SU-DHL-6 (cell line): Measurements from ENCODE around the gene RGS3.

Source experiments
- H2AFZ ChIP-seq: fragments of 200-600 bp; sonication (generic); 2 replicates; pipeline ENCODE4 v1.6.1; 2014; ENCODE audit warnings: low read depth, mild to moderate bottlenecking, moderate library complexity, mixed read lengths, antibody characterized with exemption, low read length; ENCODE audit not compliant: severe bottlenecking
- H3F3A ChIP-seq: fragments of 200-600 bp; shearing (Covaris generic); 2 replicates; pipeline ENCODE4 v1.6.0; 2016; ENCODE audit warnings: antibody characterized with exemption, mild to moderate bottlenecking; ENCODE audit not compliant: insufficient read depth
- H3K27ac ChIP-seq: fragments of 200-600 bp; sonication (generic); 2 replicates; pipeline ENCODE4 v1.5.1; 2016; ENCODE audit warnings: low read depth, mild to moderate bottlenecking, low read length, moderate library complexity, mixed read lengths
- H3K27me3 ChIP-seq: fragments of 200-600 bp; sonication (generic), shearing (Covaris generic); 2 replicates; pipeline ENCODE4 v1.6.0; 2014; ENCODE audit warnings: mild to moderate bottlenecking, low read length
- H3K36me3 ChIP-seq: fragments of 200-600 bp; sonication (generic); 2 replicates; pipeline ENCODE4 v1.6.1; 2014; ENCODE audit warnings: mild to moderate bottlenecking, low read length, mixed read lengths
- H3K4me2 ChIP-seq: fragments of 300-600, 200-600 bp; shearing (Covaris generic), sonication (generic); 2 replicates; pipeline ENCODE4 v1.6.0; 2014; ENCODE audit warnings: low read length, low read depth, mild to moderate bottlenecking; ENCODE audit not compliant: poor library complexity, severe bottlenecking
- H3K4me3 ChIP-seq: fragments of 200-600 bp; sonication (generic); 2 replicates; pipeline ENCODE4 v1.5.1; 2014; ENCODE audit warnings: antibody characterized with exemption, low read length, mild to moderate bottlenecking, mixed read lengths; ENCODE audit not compliant: insufficient read depth, poor library complexity, severe bottlenecking
- H3K79me2 ChIP-seq: fragments of 200-600 bp; sonication (generic); 2 replicates; pipeline ENCODE4 v1.6.1; 2014; ENCODE audit warnings: mild to moderate bottlenecking, low read length, moderate library complexity; ENCODE audit not compliant: insufficient read depth
- H3K9ac ChIP-seq: fragments of 200-600 bp; sonication (generic); 2 replicates; pipeline ENCODE4 v1.7.0; 2014; ENCODE audit warnings: mild to moderate bottlenecking, low read length
- H3K9me2 ChIP-seq: fragments of 200-600 bp; sonication (generic); replicated peaks from 2 replicates; pipeline ENCODE4 v1.6.1; 2014; ENCODE audit warnings: low read length; ENCODE audit not compliant: insufficient read depth
- H3K9me3 ChIP-seq: fragments of 200-600 bp; sonication (generic); 2 replicates; pipeline ENCODE4 v1.6.1; 2014; ENCODE audit warnings: low read length, mixed read lengths; ENCODE audit not compliant: insufficient read depth
- H4K20me1 ChIP-seq: fragments of 200-600 bp; sonication (generic); 2 replicates; pipeline ENCODE4 v1.6.1; 2014; ENCODE audit warnings: low read depth, mild to moderate bottlenecking, antibody characterized with exemption, low read length, moderate library complexity, mixed read lengths
- CTCF ChIP-seq: fragments of 200-600 bp; sonication (generic); IDR thresholded peaks from one replicate; pipeline ENCODE4 v1.5.1; 2017; ENCODE audit warnings: antibody characterized with exemption, mild to moderate bottlenecking, low read length, moderate library complexity; ENCODE audit not compliant: insufficient read depth, poor library complexity, severe bottlenecking
- EZH2phosphoT487 ChIP-seq: fragments of 200-600 bp; sonication (generic), shearing (Covaris generic); conservative IDR thresholded peaks from 2 replicates; pipeline ENCODE4 v1.6.1; 2018; ENCODE audit warnings: mild to moderate bottlenecking, antibody characterized with exemption, low read length, moderate library complexity, mixed read lengths

RGS3 gene

GRCh38 chr9:113580041-113580953, 116.8 kb downstream of the RGS3 start:
- peak overlapping the region; percentile 59 for H3K9ac ChIP-seq

GRCh38 chr9:113580954-113581311, 117.4 kb downstream of the RGS3 start:
- Histone ChIP-seq H3K27ac (peak overlapping the region; percentile 98), H3K9me2 (no peaks in the 10 kb centered on the region), H3K4me3 (peak overlapping the region; percentile 40), H2AFZ (no peak overlapping the region), H3K9ac (peak overlapping the region; percentile 59), H3K79me2 (0 out of 2 replicates have a peak, but pooled peaks cover 5% of the 10 kb centered on the region), H3F3A (peaks cover 23% of the 10 kb centered on the region), H3K4me2 (peak overlapping the region; percentile 81), H4K20me1 (peaks cover 6% of the 10 kb centered on the region; the same call in 1 of the 2 replicates), H3K27me3 (no peaks in the 10 kb centered on the region), H3K9me3 (no peaks in the 10 kb centered on the region), H3K36me3 (peaks cover 12% of the 10 kb centered on the region; the same call in 1 of the 2 replicates)
- TF ChIP-seq EZH2phosphoT487: no peak
- no peak for TF ChIP-seq CTCF

More at GRCh38 chr9:113580041-113580953, 116.8 kb downstream of the RGS3 start:
- Histone ChIP-seq H3K9me2 (no peaks in the 10 kb centered on the region), H3F3A (peaks cover 28% of the 10 kb centered on the region), H3K4me3 (peak overlapping the region; percentile 40), H3K9me3 (no peaks in the 10 kb centered on the region), H3K79me2 (0 out of 2 replicates have a peak, but pooled peaks cover 5% of the 10 kb centered on the region), H3K4me2 (peak overlapping the region; percentile 81), H3K36me3 (peaks cover 12% of the 10 kb centered on the region; the same call in 1 of the 2 replicates), H3K27ac (peak overlapping the region; percentile 98), H2AFZ (peak overlapping the region; percentile 61), H3K27me3 (no peaks in the 10 kb centered on the region), H4K20me1 (peaks cover 6% of the 10 kb centered on the region; the same call in 1 of the 2 replicates)
- TF ChIP-seq EZH2phosphoT487 (no peak), CTCF (no peak)

- no peak for TF ChIP-seq EZH2phosphoT487
- TF ChIP-seq CTCF: peak; percentile 51
- Histone ChIP-seq H3K36me3 (peaks cover 12% of the 10 kb centered on the region; the same call in 1 of the 2 replicates), H3K9me2 (no peaks in the 10 kb centered on the region), H4K20me1 (peaks cover 6% of the 10 kb centered on the region; the same call in 1 of the 2 replicates), H3K4me2 (peak overlapping the region; percentile 81), H3K27me3 (no peaks in the 10 kb centered on the region), H3F3A (peaks cover 23% of the 10 kb centered on the region), H3K79me2 (0 out of 2 replicates have a peak, but pooled peaks cover 5% of the 10 kb centered on the region), H2AFZ (no peak overlapping the region), H3K4me3 (peak overlapping the region; percentile 40), H3K9me3 (no peaks in the 10 kb centered on the region), H3K27ac (peak overlapping the region; percentile 98), H3K9ac (peak overlapping the region; percentile 59)
These were observed 118.6 kb downstream of the RGS3 start for GRCh38 chr9:113581865-113582697.
